ENCODE measurements around the gene ALOX12.
"Not testable (repeated sequence)": the region's sequence is repeated elsewhere in the genome, so short reads cannot be mapped to it uniquely, and the experiment has no call there.

ALOX12 gene

GRCh38 chr17:6995500-6996255, at the start of gene ALOX12:
TSS of gene ALOX12 (plus strand) at chr17:6996049. CDS start at chr17:6996118, 69 bp downstream.
- in situ Hi-C loops (cut with MboI; ENCODE audit: low sequenced_read_pairs): no loop called here

GRCh38 chr17:6947745-6948144, 48.1 kb upstream of the ALOX12 start:
- in situ Hi-C loops (cut with MboI; ENCODE audit: low sequenced_read_pairs): no loop called here

GRCh38 chr17:6948562-6948961, 47.3 kb upstream of the ALOX12 start:
- in situ Hi-C loops (cut with MboI; ENCODE audit: low sequenced_read_pairs): no loop called here

GRCh38 chr17:6948976-6949375, 46.9 kb upstream of the ALOX12 start:
- in situ Hi-C loops (cut with MboI; ENCODE audit: low sequenced_read_pairs): no loop called here

DNA sequence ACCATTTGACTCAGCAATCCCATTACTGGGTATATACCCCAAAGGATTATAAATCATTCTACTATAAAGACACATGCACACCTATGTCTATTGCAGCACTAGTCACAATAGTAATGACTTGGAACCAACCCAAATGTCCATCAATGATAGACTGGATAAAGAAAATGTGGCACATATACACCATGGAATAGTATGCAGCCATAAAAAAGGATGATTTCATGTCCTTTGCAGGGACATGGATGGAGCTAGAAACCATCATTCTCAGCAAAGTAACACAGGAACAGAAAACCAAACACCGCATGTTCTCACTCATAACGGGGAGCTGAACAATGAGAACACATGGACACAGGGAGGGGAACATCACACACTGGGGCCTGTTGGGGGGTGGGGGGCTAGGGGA, 44.9 kb upstream of the ALOX12 start:
- in situ Hi-C loops (cut with MboI; ENCODE audit: low sequenced_read_pairs): not testable (repeated sequence)

DNA sequence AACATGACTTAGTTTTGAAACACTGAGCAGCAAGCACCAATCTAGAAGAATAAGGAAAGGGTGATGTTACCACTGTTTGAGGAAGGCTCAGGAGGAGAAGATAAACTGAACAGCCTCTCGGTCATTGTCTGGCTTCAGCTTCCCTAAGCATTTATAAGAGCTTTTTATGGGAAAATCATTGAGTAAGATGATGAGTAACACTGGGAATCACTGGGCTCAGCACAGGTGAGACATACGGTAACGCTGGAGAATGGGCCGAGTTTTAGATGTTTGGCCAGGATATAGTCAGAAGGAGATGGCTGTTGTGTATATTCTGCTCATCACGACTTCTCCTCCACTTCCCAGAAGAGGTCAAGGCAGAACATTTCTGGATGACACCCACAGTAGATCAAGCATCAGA, 42.2 kb upstream of the ALOX12 start:
- in situ Hi-C loops (cut with MboI; ENCODE audit: low sequenced_read_pairs): no loop called here

DNA sequence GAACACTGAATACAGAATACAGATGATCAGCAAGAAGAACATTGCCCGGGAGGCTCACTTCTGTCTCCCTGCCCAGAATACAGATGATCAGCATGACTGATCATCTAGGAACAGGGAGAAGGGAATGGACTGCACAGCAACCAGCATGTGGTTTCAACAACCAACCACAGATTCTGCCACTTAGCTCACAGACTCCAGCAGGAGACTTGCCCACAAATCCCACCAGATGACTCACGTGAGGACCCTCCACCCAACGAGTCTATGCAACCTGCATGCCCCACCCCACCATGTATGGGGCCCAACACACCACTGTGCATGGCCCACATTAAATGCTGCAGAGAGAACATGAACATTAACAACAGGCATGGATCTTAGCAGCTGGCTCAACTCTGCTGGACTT, 36.1 kb upstream of the ALOX12 start:
- in situ Hi-C loops (cut with MboI; ENCODE audit: low sequenced_read_pairs): no loop called here

- in situ Hi-C loops (cut with MboI; ENCODE audit: low sequenced_read_pairs): no loop called here
These were observed 26.5 kb upstream of the ALOX12 start for GRCh38 chr17:6969323-6969726.

- in situ Hi-C loops (cut with MboI; ENCODE audit: low sequenced_read_pairs): no loop called here
These were observed 24.9 kb upstream of the ALOX12 start for GRCh38 chr17:6970992-6971391.

- in situ Hi-C loops (cut with MboI; ENCODE audit: low sequenced_read_pairs): not testable (repeated sequence)
These were observed 16.4 kb upstream of the ALOX12 start for GRCh38 chr17:6979440-6979839.

GRCh38 chr17:6981426-6981825, 14.4 kb upstream of the ALOX12 start:
- in situ Hi-C loops (cut with MboI; ENCODE audit: low sequenced_read_pairs): no loop called here

- in situ Hi-C loops (cut with MboI; ENCODE audit: low sequenced_read_pairs): no loop called here
These were observed 10.6 kb upstream of the ALOX12 start for GRCh38 chr17:6985266-6985665.

DNA sequence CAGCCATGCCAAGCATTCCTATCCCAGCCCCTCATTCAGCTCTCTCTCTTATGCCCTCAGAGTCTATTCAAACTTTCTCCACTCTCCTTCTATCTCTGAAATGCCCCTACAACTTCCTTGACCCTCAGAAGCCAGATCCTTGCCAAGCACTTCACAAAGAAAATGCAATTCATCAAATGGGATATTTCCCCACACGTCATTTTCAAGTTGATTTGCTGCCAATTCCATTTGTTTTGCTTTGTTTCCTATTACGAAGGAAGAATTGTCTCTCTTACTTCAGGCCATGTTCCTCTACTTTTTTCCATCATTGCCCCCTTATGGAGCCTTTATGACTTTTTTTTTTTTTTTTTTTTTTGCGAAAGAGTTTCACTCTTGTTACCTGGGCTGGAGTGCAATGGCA, 9.2 kb upstream of the ALOX12 start:
- in situ Hi-C loops (cut with MboI; ENCODE audit: low sequenced_read_pairs): no loop called here

DNA sequence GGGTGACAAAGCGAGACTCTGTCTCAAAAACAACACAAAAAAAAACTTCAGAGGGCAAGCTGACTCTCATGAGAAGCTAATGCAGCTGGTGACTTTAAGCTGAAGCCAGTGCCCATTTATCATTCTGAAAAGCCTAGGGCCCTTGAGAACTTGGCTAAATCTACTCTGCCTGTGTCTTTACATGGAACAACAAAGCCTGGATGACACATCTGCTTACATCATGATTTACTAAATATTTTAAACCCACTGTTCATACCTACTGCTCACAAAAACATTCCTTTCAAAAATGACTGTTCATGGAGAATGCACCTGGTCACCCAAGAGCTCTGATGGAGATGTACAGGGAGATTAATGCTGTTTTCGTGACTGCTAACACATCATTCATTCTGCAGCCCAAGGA, 6.1 kb upstream of the ALOX12 start:
- in situ Hi-C loops (cut with MboI; ENCODE audit: low sequenced_read_pairs): no loop called here

GRCh38 chr17:6993613-6994056, 2.2 kb upstream of the ALOX12 start:
- in situ Hi-C loops (cut with MboI; ENCODE audit: low sequenced_read_pairs): not testable (repeated sequence)

GRCh38 chr17:6994118-6994598, 1.7 kb upstream of the ALOX12 start:
- in situ Hi-C loops (cut with MboI; ENCODE audit: low sequenced_read_pairs): no loop called here

DNA sequence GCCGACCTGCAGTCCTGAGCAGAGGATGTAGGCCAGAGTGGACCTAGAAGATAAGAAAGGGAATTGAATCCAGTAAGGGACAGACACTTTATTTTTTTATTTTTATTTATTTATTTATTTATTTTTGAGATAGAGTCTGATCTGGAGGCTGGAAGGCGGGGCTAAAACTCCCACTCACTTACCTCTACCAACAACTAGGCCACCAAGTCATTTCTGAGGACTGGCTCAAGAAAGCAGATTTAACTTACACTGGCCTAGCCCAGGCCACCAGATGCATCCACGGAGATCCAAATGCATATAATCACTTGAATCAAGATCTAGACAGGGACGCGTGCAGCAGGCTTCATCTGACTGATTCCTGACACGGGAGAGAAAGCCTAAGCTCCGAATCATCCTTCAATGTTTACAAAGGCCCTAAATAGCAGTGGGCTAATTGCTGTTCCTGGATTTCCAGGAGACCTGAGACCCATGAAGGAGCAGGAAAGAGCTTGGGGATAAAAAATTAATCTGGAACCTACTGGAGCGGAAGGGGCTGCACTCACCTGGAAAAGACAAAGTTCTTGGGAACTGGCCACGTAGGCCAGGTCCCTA, 1.1 kb upstream of the ALOX12 start:
- in situ Hi-C loops (cut with MboI; ENCODE audit: low sequenced_read_pairs): no loop called here

DNA sequence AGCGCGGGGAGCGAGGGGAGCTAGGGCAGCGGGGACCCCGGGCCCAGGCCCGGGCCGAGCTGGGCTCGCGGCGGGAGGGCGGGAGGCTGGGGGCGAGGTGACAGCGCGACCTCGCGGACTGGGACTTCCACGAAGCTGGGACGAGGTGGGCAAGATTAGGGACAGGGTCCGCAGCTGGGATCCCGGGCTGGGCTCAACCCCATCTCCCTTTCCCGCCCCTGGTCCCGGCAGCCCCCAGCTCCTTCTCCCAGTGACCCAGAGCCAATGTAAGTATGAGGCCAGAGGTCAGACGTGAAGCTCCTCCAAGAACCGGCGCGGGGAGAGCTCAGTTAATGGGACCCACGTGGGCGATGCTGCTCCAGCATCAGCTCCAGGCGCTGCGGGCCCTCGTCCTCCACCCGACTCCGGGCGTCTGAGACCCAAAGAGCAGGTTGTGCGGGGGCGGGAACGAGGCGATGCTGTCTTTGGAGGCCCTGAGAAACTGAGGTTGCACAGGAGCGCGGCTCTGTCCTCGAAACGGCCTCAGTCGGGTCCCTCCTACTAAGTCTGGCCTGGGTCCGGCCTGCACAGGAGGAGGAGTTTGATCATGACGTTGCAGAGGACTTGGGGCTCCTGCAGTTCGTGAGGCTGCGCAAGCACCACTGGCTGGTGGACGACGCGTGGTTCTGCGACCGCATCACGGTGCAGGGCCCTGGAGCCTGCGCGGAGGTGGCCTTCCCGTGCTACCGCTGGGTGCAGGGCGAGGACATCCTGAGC, 585 bp downstream of the ALOX12 start:
- in situ Hi-C loops (cut with MboI; ENCODE audit: low sequenced_read_pairs): no loop called here

DNA sequence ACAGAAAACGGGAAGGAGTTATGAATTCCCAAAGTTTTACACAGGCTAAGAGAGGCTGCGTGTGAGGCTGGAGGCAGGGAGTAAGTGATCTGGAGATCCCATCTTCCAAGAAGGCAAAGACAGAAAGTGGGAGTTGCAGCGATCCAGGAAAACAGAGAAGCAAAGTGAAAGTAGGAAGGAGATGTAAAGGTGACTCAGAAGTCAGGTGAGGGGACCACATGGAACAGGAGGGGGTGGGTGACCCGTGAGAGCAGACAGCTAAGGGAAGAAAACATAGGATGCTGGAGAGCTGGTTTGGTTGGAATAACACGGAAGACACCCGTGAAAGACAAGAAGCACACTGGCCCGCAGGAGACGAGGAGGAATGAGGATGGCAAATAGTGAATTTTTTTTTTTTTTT, 1.3 kb downstream of the ALOX12 start:
- in situ Hi-C loops (cut with MboI; ENCODE audit: low sequenced_read_pairs): no loop called here

DNA sequence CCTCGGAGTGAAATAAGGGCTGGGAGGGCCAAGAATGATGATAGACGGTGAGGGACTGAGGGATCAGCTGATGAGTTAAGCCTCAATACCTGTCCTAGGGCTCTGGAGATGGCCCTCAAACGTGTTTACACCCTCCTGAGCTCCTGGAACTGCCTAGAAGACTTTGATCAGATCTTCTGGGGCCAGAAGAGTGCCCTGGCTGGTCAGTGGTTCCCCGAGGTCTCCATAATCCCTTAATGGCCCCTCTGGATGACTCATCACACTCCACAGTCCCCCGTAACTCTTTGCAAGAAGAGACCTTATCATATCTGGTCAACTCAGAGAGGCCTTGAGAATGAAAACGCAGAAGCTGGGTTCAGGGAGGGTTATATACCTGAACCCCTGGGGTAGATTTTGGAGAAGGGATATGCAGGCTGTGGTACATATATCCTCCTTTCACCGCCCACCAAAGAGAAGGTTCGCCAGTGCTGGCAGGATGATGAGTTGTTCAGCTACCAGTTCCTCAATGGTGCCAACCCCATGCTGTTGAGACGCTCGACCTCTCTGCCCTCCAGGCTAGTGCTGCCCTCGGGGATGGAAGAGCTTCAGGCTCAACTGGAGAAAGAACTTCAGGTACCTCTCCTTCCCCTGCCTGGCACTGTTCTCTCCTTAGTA, 3.1 kb downstream of the ALOX12 start:
- in situ Hi-C loops (cut with MboI; ENCODE audit: low sequenced_read_pairs): no loop called here

GRCh38 chr17:7001318-7001961, 5.6 kb downstream of the ALOX12 start:
- in situ Hi-C loops (cut with MboI; ENCODE audit: low sequenced_read_pairs): loop anchor here (10.0 kb wide), 1 partner anchor 337 kb away; no protein-coding TSS in a partner anchor

Measured in HL-60/S4 (cell line).